Vagina (tissue), 2 donors: ENCODE data around the gene FGB.

Experiments used
- CTCF ChIP-seq, 3 experiments: fragments of 450-650 bp in 2 of 3; fragments of 200-600 bp in 1 of 3; sonication (generic) in 1 of 3; IDR thresholded peaks; one replicate each; pipeline ENCODE4 v1.5.1; 2017 to 2019; ENCODE audit warnings: antibody characterized with exemption in 3 of 3, mild to moderate bottlenecking in 2 of 3, moderate library complexity in 2 of 3
- POLR2A ChIP-seq, 2 donors: fragments of 450-650 bp; IDR thresholded peaks; one replicate each; pipeline ENCODE4 v1.6.1; 2017; ENCODE audit warnings: antibody characterized with exemption in 2 of 2, mild to moderate bottlenecking in 2 of 2, moderate library complexity in 2 of 2

GRCh38 chr4:154590329-154591006, 27.7 kb downstream of the FGB start, which contains the start of gene FGA:
- TF ChIP-seq POLR2A (IDR thresholded peaks at IDR 0.05) (no peak), CTCF (IDR thresholded peaks at IDR 0.05) (no peak)
